ENCODE measurements around the gene PCYT2.

GRCh38 chr17:81908793-81909192 is 2.4 kb downstream of the PCYT2 start:
- no peak for TF ChIP-seq POLR2A (IDR thresholded peaks at IDR 0.05; ENCODE audit: low read depth, low read length)
- TF ChIP-seq POLR2AphosphoS5 (IDR thresholded peaks at IDR 0.05; ENCODE audit: low read depth, low read length): no peak
- no peak for TF ChIP-seq TAF1 (IDR thresholded peaks at IDR 0.05; ENCODE audit: low read depth, low read length)
- no peak for TF ChIP-seq PAX5 (IDR thresholded peaks at IDR 0.05; ENCODE audit: insufficient read depth, low read length, severe bottlenecking)

Measured in GM12891 (cell line).